Natural killer cell treated with Interleukin-12 subunit alpha and Interleukin-12 subunit beta and Interleukin-15 and Interleukin-18, amount 100 ng/mL, for 72 hours (primary cell): ENCODE results near the gene KSR2. TPM values are rescaled to one million over a fixed set of nuclear protein-coding genes. Genes with fewer than 3 reads are reported as not detected.
A peak's percentile ranks its signal among the peaks of the same experiment; 100 is the strongest.
"Not testable (repeated sequence)": the region's sequence is repeated elsewhere in the genome, so short reads cannot be mapped to it uniquely, and the experiment has no call there.

ENCODE experiments used
- ATAC-seq, 2 donors: fragments of 150-1000 bp; cut with Tn5 transposase in 1 of 2; sonication (Bioruptor Pico), chemical (Tn5 transposase) in 1 of 2; 2 replicates each; pipeline ENCODE4 v1.10.0; 2021
- DNase-seq: peaks from one replicate; pipeline ENCODE4 v3.0.0; 2022; ENCODE audit warnings: low spot score
- H3K27ac Mint-ChIP-seq, 2 donors: 1 replicate in 1 of 2; 2 replicates in 1 of 2; pipeline ENCODE4 v1.8.0; 2022; ENCODE audit warnings: mixed read lengths in 2 of 2, mild to moderate bottlenecking in 1 of 2, moderate library complexity in 1 of 2
- H3K27me3 Mint-ChIP-seq, 2 donors: 1 replicate in 1 of 2; 2 replicates in 1 of 2; pipeline ENCODE4 v1.8.0; 2022; ENCODE audit warnings: mixed read lengths in 2 of 2
- H3K36me3 Mint-ChIP-seq: one replicate; pipeline ENCODE4 v1.8.0; 2022; ENCODE audit warnings: mixed read lengths
- H3K4me1 Mint-ChIP-seq, 2 donors: 1 replicate in 1 of 2; 2 replicates in 1 of 2; pipeline ENCODE4 v1.8.0; 2022; ENCODE audit warnings: low read depth in 2 of 2, mixed read lengths in 2 of 2, mild to moderate bottlenecking in 1 of 2
- H3K4me3 Mint-ChIP-seq: one replicate; pipeline ENCODE4 v1.8.0; 2022; ENCODE audit warnings: mixed read lengths
- H3K9me3 Mint-ChIP-seq: 2 replicates; pipeline ENCODE4 v1.8.0; 2022; ENCODE audit warnings: mixed read lengths
- total RNA-seq, 2 donors: library from RNA; stranded (reverse); gene quantifications; one replicate each; pipeline ENCODE4 v1.2.3, GENCODE V29; 2022

Gene KSR2
- total RNA-seq, 2 donors from 2014 or later: not detected

- Mint-ChIP-seq H3K9me3 (peaks cover 4% of the 10 kb centered on the region), H3K36me3 (no peaks in the 10 kb centered on the region), H3K4me1 (no peaks in the 10 kb centered on the region), H3K27me3 (peaks cover 0 to 2% of the 10 kb centered on the region in 2 donors), H3K4me3 (no peak overlapping the region), H3K27ac (no peak overlapping the region)
- DNase-seq (no peak), ATAC-seq (no peak)
Observed at GRCh38 chr12:117896009-117896408, 72.8 kb downstream of the KSR2 start.

DNA sequence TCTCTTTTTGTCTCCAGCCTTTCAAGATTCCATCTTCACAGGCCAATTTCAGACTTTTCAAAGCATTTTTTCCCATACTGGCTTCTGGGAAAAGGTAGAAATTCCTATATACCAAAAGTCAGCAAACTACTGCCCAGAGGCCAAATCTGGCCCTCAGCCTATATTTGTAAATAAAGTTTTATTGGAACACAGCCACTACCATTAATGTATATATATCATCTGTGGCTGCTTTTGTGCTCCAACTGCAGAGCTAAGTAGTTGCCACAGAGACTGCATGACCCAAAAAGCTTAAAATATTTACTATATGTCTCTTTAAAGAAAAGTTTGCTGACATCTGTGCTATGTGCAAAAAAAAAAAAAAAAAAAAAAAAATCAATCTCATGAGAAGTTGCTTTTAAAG, 76.3 kb downstream of the KSR2 start:
- H3K36me3 Mint-ChIP-seq: no peaks in the 10 kb centered on the region

DNA sequence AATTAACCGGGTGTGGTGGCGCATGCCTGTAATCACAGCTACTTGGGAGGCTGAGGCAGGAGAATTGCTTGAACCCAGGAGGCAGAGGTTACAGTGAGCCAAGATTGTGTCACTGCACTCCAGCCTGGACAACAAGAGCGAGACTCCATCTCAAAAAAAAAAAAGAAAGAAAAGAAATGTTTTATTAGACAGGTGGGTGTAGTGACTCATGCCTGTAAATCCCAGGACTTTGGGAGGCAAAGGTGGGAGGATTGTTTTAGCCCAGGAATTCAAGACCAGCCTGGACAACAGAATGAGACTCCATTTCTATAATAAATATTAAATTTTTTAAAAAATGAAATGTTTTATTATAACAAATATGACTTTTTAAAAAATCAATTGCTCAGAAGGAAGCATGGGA, 77.5 kb downstream of the KSR2 start:
- H3K36me3 Mint-ChIP-seq, H3K4me3 Mint-ChIP-seq, H3K27ac Mint-ChIP-seq, H3K27me3 Mint-ChIP-seq, DNase-seq, H3K4me1 Mint-ChIP-seq, ATAC-seq, H3K9me3 Mint-ChIP-seq: not testable (repeated sequence)

More for the DNA sequence above, 76.3 kb downstream of the KSR2 start:
- ATAC-seq (no peak), DNase-seq (no peak)
- Mint-ChIP-seq H3K9me3 (no peaks in the 10 kb centered on the region), H3K27me3 (peaks cover 2 to 7% of the 10 kb centered on the region in 2 donors), H3K27ac (no peak overlapping the region), H3K4me1 (no peaks in the 10 kb centered on the region), H3K4me3 (no peak overlapping the region)

DNA sequence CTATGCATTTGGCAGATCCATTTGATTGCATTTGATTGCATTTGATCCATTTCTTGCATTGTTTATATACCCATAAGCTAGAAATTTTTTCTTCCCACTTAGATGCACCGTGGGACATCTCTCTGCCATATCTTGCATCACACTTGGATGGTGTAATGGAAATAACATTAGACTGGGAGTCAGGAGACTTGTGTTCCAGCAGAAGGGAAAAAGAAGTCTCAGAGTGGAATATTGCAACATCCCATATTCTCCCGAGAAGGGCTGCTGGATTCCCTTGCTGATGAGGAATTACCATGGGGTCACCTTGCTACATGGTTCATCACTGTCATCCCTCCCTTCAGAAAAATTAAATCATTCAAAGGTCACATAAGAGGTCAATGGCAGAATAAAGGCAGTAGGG, 78.1 kb downstream of the KSR2 start:
- Mint-ChIP-seq H3K4me1 (no peaks in the 10 kb centered on the region), H3K9me3 (no peaks in the 10 kb centered on the region)

GRCh38 chr12:117890137-117890536, 78.7 kb downstream of the KSR2 start:
- ATAC-seq (peak in 1 of 2 donors; percentile 28), DNase-seq (no peak)
- peaks cover 2 to 7% of the 10 kb centered on the region in 2 donors for H3K27me3 Mint-ChIP-seq
- no peaks in the 10 kb centered on the region for H3K4me1 Mint-ChIP-seq
- H3K36me3 Mint-ChIP-seq: no peaks in the 10 kb centered on the region
- H3K4me3 Mint-ChIP-seq: no peak overlapping the region
- H3K27ac Mint-ChIP-seq: no peak overlapping the region
- no peaks in the 10 kb centered on the region for H3K9me3 Mint-ChIP-seq

More for the DNA sequence above, 78.1 kb downstream of the KSR2 start:
- Mint-ChIP-seq H3K36me3 (no peaks in the 10 kb centered on the region), H3K27me3 (peaks cover 2 to 7% of the 10 kb centered on the region in 2 donors), H3K4me3 (no peak overlapping the region), H3K27ac (no peak overlapping the region)
- ATAC-seq (no peak), DNase-seq (no peak)

DNA sequence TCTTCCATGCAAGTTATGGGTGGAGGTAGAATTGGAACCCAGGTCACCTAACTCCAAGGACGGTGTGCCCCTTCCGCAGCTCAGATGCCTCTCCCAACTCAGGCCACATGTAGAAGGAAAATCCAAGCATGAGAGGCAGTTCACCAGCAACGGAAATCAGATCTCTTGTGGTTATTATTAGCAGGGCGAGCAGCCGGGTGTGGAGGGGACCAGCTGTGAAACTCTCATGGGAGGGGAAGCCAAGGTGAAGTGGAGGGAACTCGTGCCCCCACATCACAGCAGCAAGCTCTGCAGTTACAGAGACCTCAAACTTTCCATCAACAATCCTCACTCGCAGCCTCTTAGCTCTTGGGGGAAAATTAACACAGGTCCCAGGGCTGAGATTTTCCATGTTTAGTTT, 79.7 kb downstream of the KSR2 start:
- DNase-seq (no peak), ATAC-seq (no peak)
- Mint-ChIP-seq H3K4me3 (no peak overlapping the region), H3K27ac (no peak overlapping the region), H3K27me3 (peaks cover 2 to 7% of the 10 kb centered on the region in 2 donors), H3K4me1 (no peaks in the 10 kb centered on the region), H3K9me3 (no peaks in the 10 kb centered on the region), H3K36me3 (no peaks in the 10 kb centered on the region)

GRCh38 chr12:117885211-117885610, 83.6 kb downstream of the KSR2 start:
- no peak overlapping the region for H3K4me3 Mint-ChIP-seq
- H3K27me3 Mint-ChIP-seq: peaks cover 12 to 29% of the 10 kb centered on the region in 2 donors
- no peak for ATAC-seq
- H3K36me3 Mint-ChIP-seq: no peaks in the 10 kb centered on the region
- DNase-seq: no peak
- peaks cover 8% of the 10 kb centered on the region for H3K9me3 Mint-ChIP-seq
- no peaks in the 10 kb centered on the region for H3K4me1 Mint-ChIP-seq
- H3K27ac Mint-ChIP-seq: no peak overlapping the region

GRCh38 chr12:117884161-117884560, 84.6 kb downstream of the KSR2 start:
- ATAC-seq: no peak
- H3K9me3 Mint-ChIP-seq: peaks cover 8% of the 10 kb centered on the region
- peaks cover 12 to 26% of the 10 kb centered on the region in 2 donors for H3K27me3 Mint-ChIP-seq
- H3K36me3 Mint-ChIP-seq: no peaks in the 10 kb centered on the region
- H3K27ac Mint-ChIP-seq: no peak overlapping the region
- DNase-seq: no peak
- H3K4me1 Mint-ChIP-seq: no peaks in the 10 kb centered on the region
- H3K4me3 Mint-ChIP-seq: no peak overlapping the region

- H3K36me3 Mint-ChIP-seq: no peaks in the 10 kb centered on the region
- no peaks in the 10 kb centered on the region for H3K4me1 Mint-ChIP-seq
- peaks cover 8% of the 10 kb centered on the region for H3K9me3 Mint-ChIP-seq
- H3K27ac Mint-ChIP-seq: no peak overlapping the region
- H3K27me3 Mint-ChIP-seq: peaks cover 15 to 21% of the 10 kb centered on the region in 2 donors
- ATAC-seq: no peak
- no peak for DNase-seq
- H3K4me3 Mint-ChIP-seq: no peak overlapping the region
Observed at GRCh38 chr12:117882603-117883184, 86.1 kb downstream of the KSR2 start.

DNA sequence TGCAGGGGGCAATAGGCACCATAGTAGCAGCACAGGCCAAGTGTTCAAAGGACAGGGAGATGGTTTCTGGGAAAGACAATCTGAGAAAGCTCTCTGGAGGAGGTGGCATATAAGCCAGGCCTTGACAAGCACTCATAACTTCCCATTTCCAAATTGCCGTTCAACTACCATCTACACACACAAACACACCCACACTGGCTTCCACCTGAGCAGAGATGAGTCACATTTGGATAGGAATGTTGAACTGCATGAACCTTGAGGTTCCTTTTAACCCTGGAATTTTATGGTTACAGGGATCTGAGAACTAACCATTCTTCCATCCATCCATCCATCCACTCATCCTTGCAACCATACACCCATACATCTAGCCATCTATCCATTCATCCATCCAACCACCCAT, 86.6 kb downstream of the KSR2 start:
- Mint-ChIP-seq H3K27ac (no peak overlapping the region), H3K4me1 (no peaks in the 10 kb centered on the region), H3K4me3 (no peak overlapping the region), H3K36me3 (no peaks in the 10 kb centered on the region), H3K9me3 (peaks cover 8% of the 10 kb centered on the region), H3K27me3 (peaks cover 14 to 21% of the 10 kb centered on the region in 2 donors)
- no peak for ATAC-seq
- DNase-seq: no peak

- Mint-ChIP-seq H3K9me3 (peaks cover 8% of the 10 kb centered on the region), H3K36me3 (no peaks in the 10 kb centered on the region), H3K27me3 (peaks cover 13 to 21% of the 10 kb centered on the region in 2 donors), H3K4me1 (no peaks in the 10 kb centered on the region), H3K27ac (no peak overlapping the region), H3K4me3 (no peak overlapping the region)
- DNase-seq: no peak
- no peak for ATAC-seq
Observed at GRCh38 chr12:117881517-117881916, 87.3 kb downstream of the KSR2 start.

DNA sequence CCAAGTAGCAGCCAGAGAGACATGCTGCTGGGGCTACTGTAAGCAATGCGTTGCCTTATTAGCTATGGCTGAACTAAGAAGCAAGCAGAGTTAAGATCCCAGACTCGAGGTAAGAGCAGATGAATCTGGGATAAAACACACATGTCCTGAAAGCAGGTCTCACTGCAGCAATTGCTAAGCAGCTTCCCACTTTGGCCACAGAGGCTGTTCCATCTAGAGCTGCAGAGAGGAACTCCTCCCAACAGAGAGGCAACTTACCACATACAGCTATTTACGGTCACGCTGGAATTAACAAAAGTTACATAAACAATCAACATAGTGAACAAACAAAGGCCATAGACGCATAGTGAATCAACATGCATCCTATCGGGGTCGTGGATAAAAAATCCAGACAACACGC, 90.2 kb downstream of the KSR2 start:
- DNase-seq: no peak
- Mint-ChIP-seq H3K4me3 (no peak overlapping the region), H3K36me3 (no peaks in the 10 kb centered on the region), H3K27me3 (peaks cover 20 to 26% of the 10 kb centered on the region in 2 donors), H3K4me1 (peaks cover 2 to 6% of the 10 kb centered on the region in 2 donors), H3K9me3 (peaks cover 8% of the 10 kb centered on the region), H3K27ac (no peak overlapping the region)
- ATAC-seq: no peak

- Mint-ChIP-seq H3K9me3 (no peaks in the 10 kb centered on the region), H3K4me1 (peaks cover 2 to 6% of the 10 kb centered on the region in 2 donors), H3K4me3 (no peak overlapping the region), H3K27ac (no peak overlapping the region), H3K36me3 (no peaks in the 10 kb centered on the region), H3K27me3 (peaks cover 7 to 12% of the 10 kb centered on the region in 2 donors)
- DNase-seq (no peak), ATAC-seq (no peak)
Observed at GRCh38 chr12:117876436-117876816, 92.4 kb downstream of the KSR2 start.

DNA sequence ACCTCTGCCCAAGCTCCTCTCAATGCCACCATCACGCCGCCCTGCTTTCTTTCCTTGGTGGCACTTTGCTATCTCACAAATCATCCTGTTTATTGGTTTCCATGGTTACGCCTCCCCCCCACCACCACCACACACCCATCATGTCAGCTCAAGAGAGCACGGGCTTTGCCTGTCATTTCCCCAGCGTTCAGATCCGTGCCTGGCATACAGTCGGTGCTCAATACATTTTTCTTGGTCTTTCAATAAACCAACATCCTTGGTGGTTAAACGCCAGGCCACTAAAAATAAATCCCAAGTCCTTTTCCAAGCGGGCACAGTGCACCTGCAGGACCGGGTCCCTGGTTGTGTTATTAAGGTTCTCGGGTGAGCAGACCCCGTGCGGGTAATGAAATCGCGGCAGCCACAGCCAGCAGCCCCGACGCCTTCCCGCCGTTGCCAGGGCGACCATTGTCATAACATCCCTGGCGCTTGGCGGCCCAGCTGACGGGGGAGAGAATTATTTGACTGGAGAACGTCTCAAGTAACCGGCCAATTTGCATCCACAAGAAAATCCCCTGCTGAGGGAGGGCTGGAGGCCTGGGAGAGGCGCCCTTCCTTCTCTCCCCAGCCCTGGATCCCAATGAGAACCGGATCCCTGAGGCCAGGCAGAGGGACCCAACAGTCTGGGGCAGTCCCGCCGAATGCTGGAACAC, 92.9 kb downstream of the KSR2 start:
- H3K4me3 Mint-ChIP-seq: no peak overlapping the region
- peaks cover 2 to 6% of the 10 kb centered on the region in 2 donors for H3K4me1 Mint-ChIP-seq
- DNase-seq (no peak), ATAC-seq (no peak)
- H3K9me3 Mint-ChIP-seq: no peaks in the 10 kb centered on the region
- no peak overlapping the region for H3K27ac Mint-ChIP-seq
- H3K27me3 Mint-ChIP-seq: peaks cover 7 to 12% of the 10 kb centered on the region in 2 donors
- no peaks in the 10 kb centered on the region for H3K36me3 Mint-ChIP-seq
